Nephron (organoid): ENCODE measurements around the gene RHEB.

Experiments
- H3K27ac Mint-ChIP-seq, 3 experiments: 2 replicates each; pipeline ENCODE4 v1.8.0; 2020; ENCODE audit warnings: mixed read lengths in 3 of 3, mild to moderate bottlenecking in 2 of 3, moderate library complexity in 1 of 3
- H3K27me3 Mint-ChIP-seq: 2 replicates; pipeline ENCODE4 v1.8.0; 2021; ENCODE audit warnings: low read depth, mild to moderate bottlenecking, moderate library complexity, mixed read lengths
- H3K36me3 Mint-ChIP-seq: 2 replicates; pipeline ENCODE4 v1.8.0; 2020; ENCODE audit warnings: low read depth, mixed read lengths
- H3K4me1 Mint-ChIP-seq: 2 replicates; pipeline ENCODE4 v1.8.0; 2020; ENCODE audit warnings: mixed read lengths
- H3K4me3 Mint-ChIP-seq, 3 experiments: 2 replicates each; pipeline ENCODE4 v1.8.0; 2020; ENCODE audit warnings: mild to moderate bottlenecking in 3 of 3, mixed read lengths in 3 of 3, moderate library complexity in 2 of 3
- H3K9me3 Mint-ChIP-seq: 2 replicates; pipeline ENCODE4 v1.8.0; 2020; ENCODE audit warnings: mixed read lengths
- CTCF ChIP-seq, 3 experiments: fragments of 200-600 bp; sonication (generic); IDR thresholded peaks; one replicate each; pipeline ENCODE4 v1.5.0; 2021; ENCODE audit warnings: antibody characterized with exemption in 3 of 3; ENCODE audit not compliant: unreplicated experiment in 3 of 3

The RHEB gene

GRCh38 chr7:151429560-151430331, 89.9 kb downstream of the RHEB start:
- no peak for TF ChIP-seq CTCF (IDR thresholded peaks at IDR 0.05; ENCODE audit: unreplicated experiment in 3 of 3)
- Mint-ChIP-seq H3K9me3 (no peaks in the 10 kb centered on the region), H3K27me3 (peaks cover 4% of the 10 kb centered on the region), H3K4me3 (peak overlapping the region in 1 of 3 experiments; percentile 21), H3K27ac (peak overlapping the region; percentile 96 to 97 (median 97)), H3K36me3 (no peaks in the 10 kb centered on the region), H3K4me1 (peaks cover 41% of the 10 kb centered on the region)

- Mint-ChIP-seq H3K4me3 (peak overlapping the region in 1 of 3 experiments; percentile 62), H3K27me3 (peaks cover 8% of the 10 kb centered on the region), H3K9me3 (no peaks in the 10 kb centered on the region), H3K4me1 (peaks cover 38% of the 10 kb centered on the region), H3K36me3 (no peaks in the 10 kb centered on the region), H3K27ac (peak overlapping the region; percentile 96 to 97 (median 97))
- TF ChIP-seq CTCF (IDR thresholded peaks at IDR 0.05; ENCODE audit: unreplicated experiment in 3 of 3), result no peak
These were observed 90.5 kb downstream of the RHEB start for GRCh38 chr7:151429237-151429559.

- peak overlapping the region; percentile 53 to 62 (median 62) for H3K4me3 Mint-ChIP-seq
- H3K4me1 Mint-ChIP-seq, result peaks cover 38% of the 10 kb centered on the region
- H3K36me3 Mint-ChIP-seq, result no peaks in the 10 kb centered on the region
- H3K27me3 Mint-ChIP-seq, result peaks cover 8% of the 10 kb centered on the region
- TF ChIP-seq CTCF (IDR thresholded peaks at IDR 0.05; ENCODE audit: unreplicated experiment in 3 of 3), result no peak
- H3K9me3 Mint-ChIP-seq, result no peaks in the 10 kb centered on the region
- H3K27ac Mint-ChIP-seq, result peak overlapping the region; percentile 96 to 97 (median 97)
These were observed 91.1 kb downstream of the RHEB start for GRCh38 chr7:151428378-151429236.

- peak overlapping the region; percentile 96 to 97 (median 97) for H3K27ac Mint-ChIP-seq
- TF ChIP-seq CTCF (IDR thresholded peaks at IDR 0.05; ENCODE audit: unreplicated experiment in 3 of 3), result no peak
- peaks cover 4% of the 10 kb centered on the region for H3K27me3 Mint-ChIP-seq
- peaks cover 38% of the 10 kb centered on the region for H3K4me1 Mint-ChIP-seq
- H3K4me3 Mint-ChIP-seq, result peak overlapping the region; percentile 53 to 62 (median 55)
- H3K36me3 Mint-ChIP-seq, result no peaks in the 10 kb centered on the region
- H3K9me3 Mint-ChIP-seq, result peaks cover 3% of the 10 kb centered on the region
These were observed 91.9 kb downstream of the RHEB start for GRCh38 chr7:151427705-151428377.

GRCh38 chr7:151426904-151427704, 92.6 kb downstream of the RHEB start:
- H3K36me3 Mint-ChIP-seq, result peaks cover 5% of the 10 kb centered on the region
- H3K4me1 Mint-ChIP-seq, result peaks cover 38% of the 10 kb centered on the region
- H3K27me3 Mint-ChIP-seq, result peaks cover 4% of the 10 kb centered on the region
- no peak for TF ChIP-seq CTCF (IDR thresholded peaks at IDR 0.05; ENCODE audit: unreplicated experiment in 3 of 3)
- peak overlapping the region; percentile 90 to 97 (median 97) for H3K27ac Mint-ChIP-seq
- peak overlapping the region in 2 of 3 experiments; percentile 3 to 55 for H3K4me3 Mint-ChIP-seq
- peaks cover 10% of the 10 kb centered on the region for H3K9me3 Mint-ChIP-seq
